Activated naive CD4-positive, alpha-beta T cell (primary cell): Measurements from ENCODE around the gene TJP1.
"Not testable (repeated sequence)": the region's sequence is repeated elsewhere in the genome, so short reads cannot be mapped to it uniquely, and the experiment has no call there.

ENCODE experiments used
- DNase-seq, 4 experiments: peaks; one replicate each; lab custom pipeline; 2025; lab: John Stamatoyannopoulos, UW

Gene TJP1

GRCh38 chr15:29753506-29753905, 68.8 kb downstream of the TJP1 start:
- no peak for DNase-seq

- DNase-seq: no peak
These were observed 71.5 kb downstream of the TJP1 start for GRCh38 chr15:29750754-29751153.

- DNase-seq: no peak
These were observed 72.7 kb downstream of the TJP1 start for GRCh38 chr15:29749365-29750086.

GRCh38 chr15:29747837-29748417, 74.3 kb downstream of the TJP1 start:
- DNase-seq: no peak

GRCh38 chr15:29743475-29743874, 78.8 kb downstream of the TJP1 start:
- no peak for DNase-seq

GRCh38 chr15:29740692-29741311, 81.5 kb downstream of the TJP1 start:
- no peak for DNase-seq

- DNase-seq: no peak
These were observed 85.6 kb downstream of the TJP1 start for GRCh38 chr15:29736744-29737020.

GRCh38 chr15:29736012-29736743, 86.1 kb downstream of the TJP1 start:
- no peak for DNase-seq

GRCh38 chr15:29734917-29735572, 87.2 kb downstream of the TJP1 start:
- DNase-seq: no peak

GRCh38 chr15:29731865-29732264, 90.4 kb downstream of the TJP1 start:
- DNase-seq: no peak

GRCh38 chr15:29730471-29730870, 91.8 kb downstream of the TJP1 start:
- DNase-seq: not testable (repeated sequence)

GRCh38 chr15:29728418-29728817, 93.8 kb downstream of the TJP1 start:
- no peak for DNase-seq

GRCh38 chr15:29727871-29728270, 94.4 kb downstream of the TJP1 start:
- no peak for DNase-seq

- DNase-seq: no peak
These were observed 95.7 kb downstream of the TJP1 start for GRCh38 chr15:29726553-29726952.

GRCh38 chr15:29724026-29724425, 98.2 kb downstream of the TJP1 start:
- DNase-seq: no peak

- DNase-seq: no peak
These were observed 108.5 kb downstream of the TJP1 start for GRCh38 chr15:29713784-29714183.

- DNase-seq: no peak
These were observed 110.0 kb downstream of the TJP1 start for GRCh38 chr15:29712149-29712885.

- no peak for DNase-seq
These were observed 110.7 kb downstream of the TJP1 start for GRCh38 chr15:29711531-29711930.

- DNase-seq: no peak
These were observed 113.7 kb downstream of the TJP1 start for GRCh38 chr15:29708519-29708918.

GRCh38 chr15:29704950-29705597, 117.2 kb downstream of the TJP1 start:
- no peak for DNase-seq

GRCh38 chr15:29701151-29701550, 121.1 kb downstream of the TJP1 start:
- DNase-seq: no peak
